DND-41 (cell line): ENCODE results near the gene VPS35L.

Experiments used
- ATAC-seq: fragments of 200-7000 bp; cut with Tn5 transposase; 3 replicates; pipeline ENCODE4 v1.9.1; 2021; ENCODE audit warnings: low read depth; ENCODE audit not compliant: insufficient read depth
- DNase-seq: peaks from one replicate; pipeline ENCODE4 v3.0.0-alpha.2; 2020
- H2AFZ ChIP-seq: 2 replicates; pipeline ENCODE4 v1.6.0; 2012; ENCODE audit warnings: low read depth, low read length
- H3K27ac ChIP-seq: 2 replicates; pipeline ENCODE4 v1.5.1; 2012; ENCODE audit warnings: low read length, inconsistent platforms
- H3K27me3 ChIP-seq: fragments of 200-600 bp; sonication (generic); 2 replicates; pipeline ENCODE4 v1.6.0; 2012; ENCODE audit warnings: low read length, mild to moderate bottlenecking, inconsistent platforms; ENCODE audit not compliant: insufficient read depth, poor library complexity
- H3K36me3 ChIP-seq: 2 replicates; pipeline ENCODE4 v1.5.1; 2012; ENCODE audit warnings: low read length, inconsistent platforms; ENCODE audit not compliant: insufficient read depth
- H3K4me1 ChIP-seq: 2 replicates; pipeline ENCODE4 v1.5.1; 2012; ENCODE audit warnings: mild to moderate bottlenecking, low read length; ENCODE audit not compliant: insufficient read depth
- H3K4me2 ChIP-seq: 2 replicates; pipeline ENCODE4 v1.6.0; 2012; ENCODE audit warnings: mild to moderate bottlenecking, moderate library complexity, low read length, inconsistent platforms; ENCODE audit not compliant: insufficient read depth
- H3K4me3 ChIP-seq, 2 experiments: fragments of 200-600 bp in 1 of 2; shearing (Covaris generic) in 1 of 2; 2 replicates each; pipeline ENCODE4 v1.5.1; 2012 to 2016; ENCODE audit warnings: inconsistent platforms in 2 of 2, low read length in 2 of 2, mild to moderate bottlenecking in 2 of 2, low read depth in 1 of 2, moderate library complexity in 1 of 2
- H3K79me2 ChIP-seq: 2 replicates; pipeline ENCODE4 v1.6.0; 2012; ENCODE audit warnings: low read length, inconsistent platforms; ENCODE audit not compliant: insufficient read depth
- H3K9ac ChIP-seq: 2 replicates; pipeline ENCODE4 v1.6.0; 2012; ENCODE audit warnings: low read depth, mild to moderate bottlenecking, inconsistent platforms, low read length, moderate library complexity
- H3K9me3 ChIP-seq: 2 replicates; pipeline ENCODE4 v1.5.1; 2012; ENCODE audit warnings: low read length, moderate library complexity, mild to moderate bottlenecking, inconsistent platforms; ENCODE audit not compliant: insufficient read depth, severe bottlenecking
- H4K20me1 ChIP-seq: 2 replicates; pipeline ENCODE4 v1.6.0; 2012; ENCODE audit warnings: low read length; ENCODE audit not compliant: insufficient read depth
- CTCF ChIP-seq: IDR thresholded peaks from 2 replicates; pipeline ENCODE4 v1.5.1; 2012; ENCODE audit warnings: borderline replicate concordance, low read length, moderate library complexity, mild to moderate bottlenecking; ENCODE audit not compliant: poor library complexity, severe bottlenecking; ENCODE audit errors: extremely low read depth
- EZH2 ChIP-seq: IDR thresholded peaks from 3 replicates; pipeline ENCODE4 v1.6.1; 2012; ENCODE audit warnings: borderline replicate concordance, low read depth, mild to moderate bottlenecking, moderate library complexity, low read length, inconsistent platforms; ENCODE audit not compliant: severe bottlenecking

The VPS35L gene

GRCh38 chr16:19703172-19703889 lies 147.8 kb downstream of the VPS35L start:
- Histone ChIP-seq H3K9ac (no peak overlapping the region), H3K9me3 (no peaks in the 10 kb centered on the region), H2AFZ (no peak overlapping the region), H3K4me1 (no peaks in the 10 kb centered on the region), H3K4me2 (no peak overlapping the region), H3K79me2 (peaks cover 8% of the 10 kb centered on the region; the same call in 1 of the 2 replicates), H4K20me1 (peaks cover 71% of the 10 kb centered on the region), H3K36me3 (peaks cover 97% of the 10 kb centered on the region), H3K27ac (no peak overlapping the region), H3K4me3 (no peak overlapping the region), H3K27me3 (no peaks in the 10 kb centered on the region)
- no peak for TF ChIP-seq EZH2
- TF ChIP-seq CTCF = no peak
- no peak for DNase-seq
- ATAC-seq = no peak

- no peaks in the 10 kb centered on the region for H3K4me1 ChIP-seq
- peaks cover 97% of the 10 kb centered on the region for H3K36me3 ChIP-seq
- H4K20me1 ChIP-seq = peaks cover 70% of the 10 kb centered on the region
- no peak overlapping the region for H3K9ac ChIP-seq
- TF ChIP-seq EZH2 (no peak), CTCF (no peak)
- no peaks in the 10 kb centered on the region for H3K9me3 ChIP-seq
- ATAC-seq = no peak
- H3K27ac ChIP-seq = no peak overlapping the region
- H3K4me3 ChIP-seq = no peak overlapping the region
- DNase-seq = no peak
- H3K27me3 ChIP-seq = no peaks in the 10 kb centered on the region
- H3K79me2 ChIP-seq = peaks cover 15% of the 10 kb centered on the region
- no peak overlapping the region for H2AFZ ChIP-seq
- no peak overlapping the region for H3K4me2 ChIP-seq
Measured at GRCh38 chr16:19704321-19705145, 149.0 kb downstream of the VPS35L start.

GRCh38 chr16:19705146-19705501 lies 149.6 kb downstream of the VPS35L start:
- no peaks in the 10 kb centered on the region for H3K27me3 ChIP-seq
- TF ChIP-seq CTCF (no peak), EZH2 (no peak)
- no peaks in the 10 kb centered on the region for H3K9me3 ChIP-seq
- peaks cover 69% of the 10 kb centered on the region for H4K20me1 ChIP-seq
- H3K79me2 ChIP-seq = peaks cover 14% of the 10 kb centered on the region
- H3K36me3 ChIP-seq = peaks cover 97% of the 10 kb centered on the region
- no peak overlapping the region for H3K9ac ChIP-seq
- H3K27ac ChIP-seq = no peak overlapping the region
- ATAC-seq = no peak
- no peak for DNase-seq
- no peaks in the 10 kb centered on the region for H3K4me1 ChIP-seq
- no peak overlapping the region for H3K4me2 ChIP-seq
- no peak overlapping the region for H2AFZ ChIP-seq
- H3K4me3 ChIP-seq = no peak overlapping the region
